GM19035 (cell line): ENCODE results near the gene MUC6.

Experiments
- ATAC-seq: cut with Tn5 transposase; IDR thresholded peaks from one replicate; pipeline ENCODE4 v1.9.1; 2021; ENCODE audit not compliant: unreplicated experiment

The MUC6 gene

DNA sequence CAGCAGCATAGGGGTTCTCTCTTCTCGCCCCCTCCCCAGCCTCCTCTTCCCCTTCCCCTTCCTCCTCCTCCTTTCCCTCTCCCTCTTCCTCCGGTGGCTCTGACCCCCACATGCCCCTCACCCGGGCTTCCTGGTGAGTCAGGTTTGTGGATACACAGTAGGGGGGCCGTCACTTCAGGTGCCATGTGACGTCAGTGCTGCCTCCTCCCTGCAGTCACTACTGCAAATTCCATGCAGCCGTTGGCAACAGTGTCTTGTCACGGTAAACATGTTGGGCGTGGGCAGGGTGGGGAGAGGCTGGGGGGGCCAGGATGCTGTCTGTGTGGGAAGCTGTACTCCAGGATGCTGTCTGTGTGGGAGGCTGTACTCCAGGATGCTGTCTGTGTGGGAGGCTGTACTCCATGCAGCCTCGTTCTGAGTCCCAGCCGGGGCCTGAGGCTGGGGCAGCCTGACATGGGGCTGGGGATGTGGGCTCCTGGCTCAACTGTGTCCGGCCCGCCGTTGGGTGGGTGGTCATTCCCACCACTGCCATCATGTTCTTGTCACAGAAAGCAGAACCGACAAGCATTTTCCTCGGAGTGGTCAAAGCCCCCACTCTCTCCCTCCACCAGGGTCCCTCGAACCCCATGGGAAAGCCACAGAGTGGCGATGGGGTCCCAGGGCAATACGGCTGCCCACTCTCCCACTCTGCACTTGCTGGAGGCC lies 35.8 kb upstream of the MUC6 start:
- ATAC-seq, result no peak

DNA sequence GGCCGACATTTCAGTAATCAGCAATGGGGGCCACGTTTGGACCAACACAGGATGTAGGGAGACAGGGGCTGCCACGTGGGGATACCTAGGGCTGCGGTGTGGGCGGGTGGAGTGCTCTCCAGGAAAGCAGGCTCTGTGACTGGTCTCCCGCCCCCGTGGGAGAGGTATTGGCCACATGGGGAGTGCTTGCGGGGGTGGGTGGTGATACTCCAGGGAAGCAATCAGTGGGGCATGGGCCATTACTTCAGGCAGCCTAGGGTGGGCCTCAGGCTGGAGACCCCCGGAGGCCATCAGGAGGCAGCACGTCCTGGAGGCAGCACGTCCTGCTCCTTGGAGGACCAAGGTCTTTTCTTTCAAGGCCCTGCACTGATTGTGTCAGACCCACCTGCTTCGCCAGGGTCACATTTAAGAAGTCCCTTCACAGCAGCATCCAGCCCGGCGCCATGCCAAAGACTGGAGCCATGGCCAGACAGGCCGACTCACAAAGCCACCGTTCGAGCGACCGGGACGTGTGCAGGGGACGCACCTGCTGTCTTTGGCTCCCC lies 35.1 kb upstream of the MUC6 start:
- ATAC-seq, result no peak

DNA sequence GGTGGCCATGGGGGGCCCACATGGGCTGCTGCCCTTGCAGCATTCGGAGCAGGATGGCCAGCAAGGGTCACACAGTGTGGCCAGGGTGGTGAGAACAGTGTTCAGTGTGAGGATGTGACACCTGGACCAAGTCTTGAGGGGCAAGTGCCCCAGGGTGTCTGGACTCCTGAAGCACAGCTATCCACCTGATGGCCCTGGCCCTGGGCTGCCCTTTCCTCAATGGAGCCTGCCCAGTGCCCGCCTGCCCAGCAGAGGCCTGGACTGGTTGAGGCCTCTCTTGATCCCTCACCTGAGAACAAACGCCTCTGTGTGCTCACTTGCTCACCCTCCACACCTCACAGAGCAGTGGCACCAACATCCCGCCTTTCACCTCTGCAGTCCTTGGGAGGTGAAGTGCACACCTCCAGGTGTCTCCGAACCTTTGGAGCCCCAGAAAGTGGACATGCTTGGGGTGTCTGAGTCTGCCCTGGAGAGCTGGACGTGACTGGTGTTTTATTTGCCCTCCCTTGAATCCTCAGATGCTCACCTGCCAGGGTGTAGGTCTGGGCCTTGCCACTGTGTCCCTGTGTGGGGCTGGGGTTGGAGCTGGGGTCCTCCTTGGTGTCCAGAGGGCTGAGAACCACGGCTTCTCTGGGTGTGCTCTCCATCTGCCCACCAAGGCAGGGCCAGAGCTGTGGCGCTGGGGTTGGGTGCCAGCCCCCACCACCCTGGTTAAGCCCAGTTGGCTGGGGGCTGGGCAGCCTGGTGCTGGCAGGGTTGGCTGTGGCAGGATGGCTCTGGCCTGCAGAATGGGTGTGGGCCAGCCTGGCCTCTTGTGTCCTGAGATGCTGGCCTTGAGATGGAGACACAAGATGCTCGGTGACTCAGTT lies 34.3 kb upstream of the MUC6 start:
- no peak for ATAC-seq

DNA sequence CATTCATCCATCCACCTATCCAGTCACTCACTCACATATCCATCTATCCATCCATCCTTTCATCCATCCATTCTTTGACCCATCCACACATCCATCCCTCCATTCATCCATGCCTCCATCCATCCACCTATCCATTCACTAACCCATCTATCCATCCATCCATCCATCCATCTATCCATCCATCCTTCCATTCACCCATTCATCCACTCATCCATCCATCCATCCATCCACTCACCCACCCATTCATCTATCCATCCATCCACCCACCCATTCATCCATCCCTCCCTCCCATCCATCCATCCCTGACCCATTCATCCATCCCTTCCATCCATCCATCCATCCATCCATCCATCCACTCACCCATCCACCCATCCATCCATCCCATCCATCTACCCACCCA lies 33.2 kb upstream of the MUC6 start:
- ATAC-seq, result no peak

DNA sequence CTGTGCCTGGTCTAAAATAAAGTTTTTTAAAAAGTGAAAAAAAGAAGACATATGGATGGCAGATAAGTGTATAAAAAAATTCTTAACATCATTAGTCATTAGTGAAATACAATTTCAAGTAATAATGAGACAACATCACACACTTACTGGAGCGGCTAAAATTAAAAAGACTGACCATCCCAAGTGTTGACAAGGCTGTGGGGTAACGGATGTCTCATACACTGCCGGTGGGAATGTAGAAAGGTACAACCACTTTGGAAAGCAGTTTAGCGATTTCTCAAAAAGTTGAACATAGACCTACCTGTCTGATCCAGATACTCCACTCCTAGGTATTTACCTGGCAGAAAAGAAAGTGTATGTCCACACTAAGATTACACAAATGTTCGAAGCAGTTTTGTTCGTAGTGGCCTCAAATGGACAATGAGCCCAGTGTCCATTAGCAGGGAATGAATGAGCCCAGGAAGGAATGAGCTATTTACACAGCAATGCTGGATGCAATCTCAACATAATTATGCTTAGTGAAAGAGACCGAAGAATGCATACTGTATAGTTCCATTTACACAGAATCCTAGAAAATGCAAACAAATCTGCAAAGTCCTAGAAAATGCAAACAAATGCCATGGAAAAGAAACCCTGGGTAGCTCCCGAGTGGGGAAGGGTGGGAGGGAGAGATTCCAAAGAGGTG lies 31.4 kb upstream of the MUC6 start:
- ATAC-seq, result no peak

DNA sequence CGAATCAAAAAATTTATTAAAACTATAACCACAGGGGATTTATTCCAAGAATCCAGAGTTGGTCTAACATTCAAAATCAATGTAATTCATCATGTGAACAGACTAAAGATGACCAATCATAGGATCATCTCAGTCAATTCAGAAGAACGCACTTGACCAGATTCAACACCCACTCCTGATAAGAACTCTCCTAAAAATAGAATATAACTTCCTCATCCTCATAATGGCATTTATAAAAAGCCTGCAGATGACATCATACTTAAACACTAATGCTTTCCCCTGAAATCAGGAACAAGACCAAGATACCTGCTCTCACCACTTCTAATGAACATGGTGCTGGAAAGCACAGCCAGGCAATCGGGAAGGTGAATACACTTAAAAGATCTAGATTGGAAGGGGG lies 27.6 kb upstream of the MUC6 start:
- no peak for ATAC-seq

DNA sequence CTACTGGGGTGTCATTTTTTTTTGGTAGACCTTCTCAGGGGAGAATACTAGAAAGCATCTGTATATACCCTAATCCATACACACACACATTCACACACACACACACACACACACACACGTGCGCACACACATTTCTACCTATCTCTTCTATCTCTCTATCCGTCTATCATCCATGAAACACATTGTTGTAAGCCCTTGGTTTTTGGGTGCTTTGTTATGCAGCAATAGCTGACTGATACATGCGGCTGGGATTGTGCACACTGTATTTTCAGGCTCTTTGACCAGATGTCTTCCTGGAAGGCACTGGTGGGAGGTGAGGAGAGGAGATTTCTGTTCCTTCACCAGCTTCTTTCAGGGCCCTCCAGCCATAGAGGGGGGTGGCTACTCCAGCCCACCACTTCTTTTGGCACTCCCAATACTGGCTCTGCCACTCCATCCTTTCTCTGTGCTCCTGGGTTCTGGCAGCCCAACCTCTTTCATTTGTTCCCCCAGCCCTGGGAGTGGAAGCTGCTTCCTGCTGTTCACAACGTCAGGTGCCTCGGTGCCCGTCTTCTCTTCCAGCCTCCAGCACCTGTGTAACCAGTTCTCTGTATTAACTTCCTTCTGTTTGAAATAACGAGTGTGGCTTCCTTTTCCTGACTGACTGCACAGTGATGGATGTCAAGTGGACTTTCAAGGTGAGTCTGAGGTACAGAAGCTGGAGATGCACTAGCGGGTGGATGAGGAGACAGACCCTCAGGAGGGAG lies 25.7 kb upstream of the MUC6 start:
- ATAC-seq, result no peak

DNA sequence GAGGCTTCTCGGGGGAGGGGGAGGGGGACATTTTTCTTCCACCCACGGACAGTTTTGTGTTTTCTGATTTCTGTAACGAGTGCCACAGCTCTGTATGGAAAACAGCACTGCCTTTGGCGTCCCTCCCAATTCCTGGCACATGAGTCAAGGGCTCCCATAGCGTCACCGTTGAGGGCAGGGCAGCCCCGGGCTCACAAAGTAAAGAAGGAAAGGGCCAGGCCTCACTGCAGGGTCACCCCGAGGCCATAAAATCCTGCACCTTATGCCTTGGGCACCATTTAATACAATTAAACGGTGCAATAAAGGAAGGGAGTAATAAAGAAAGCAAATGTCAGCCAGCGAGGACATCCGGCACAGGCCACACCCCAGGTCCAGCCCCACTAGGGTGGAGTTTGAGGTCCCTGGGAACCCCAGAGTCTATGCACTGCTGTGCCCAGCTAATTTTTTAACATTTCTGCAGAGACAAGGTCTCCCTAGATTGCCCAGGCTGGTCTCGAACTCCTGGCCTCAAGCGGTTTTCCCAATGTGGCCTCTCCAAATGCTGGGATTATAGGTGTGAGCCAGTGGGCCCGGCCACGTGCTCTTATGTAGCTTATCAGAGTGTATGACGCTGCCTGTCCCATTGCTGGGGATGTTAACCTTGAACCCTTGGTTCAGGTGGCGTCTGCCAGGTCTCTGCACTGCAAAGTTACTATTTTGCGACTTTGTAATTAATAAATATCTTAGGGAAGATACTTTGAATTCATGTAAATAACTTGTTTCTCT lies 24.5 kb upstream of the MUC6 start:
- no peak for ATAC-seq

DNA sequence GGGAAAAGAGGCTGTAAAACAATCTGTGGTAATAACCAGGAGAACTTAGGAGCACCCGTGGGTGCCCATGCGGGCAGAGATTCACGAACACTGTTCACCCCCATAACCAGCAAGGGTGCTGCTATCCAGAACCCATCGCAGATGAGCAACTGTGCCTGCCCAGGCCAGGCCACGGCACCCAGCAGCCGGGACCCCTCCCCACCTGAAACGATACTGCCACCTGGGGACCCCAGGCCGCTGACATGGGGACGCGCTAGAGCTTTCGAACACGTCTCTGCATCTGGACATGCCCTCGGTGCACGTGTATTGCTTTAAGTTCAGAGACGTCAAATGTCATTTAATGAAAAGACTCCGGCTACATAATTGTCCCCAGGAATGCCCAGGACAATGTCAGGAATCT lies 23.9 kb upstream of the MUC6 start:
- no peak for ATAC-seq

DNA sequence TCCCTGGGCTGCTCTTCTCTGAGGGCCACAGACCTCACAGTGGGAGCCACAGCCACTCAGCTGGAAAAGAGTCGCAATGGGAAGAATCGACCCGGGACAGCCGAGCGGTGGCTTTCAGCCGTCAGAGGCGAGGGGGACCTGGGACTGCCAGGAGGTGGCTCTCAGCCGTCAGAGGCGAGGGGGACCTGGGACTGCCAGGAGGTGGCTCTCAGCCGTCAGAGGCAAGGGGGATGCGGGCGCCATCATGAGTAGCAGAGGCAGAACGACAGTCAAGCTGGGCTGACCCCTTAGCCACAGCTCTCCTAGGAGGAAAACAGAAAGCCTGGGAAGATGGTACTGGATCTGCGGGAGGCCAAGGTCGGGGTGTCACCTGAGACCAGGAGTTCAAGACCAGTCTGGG lies 23.2 kb upstream of the MUC6 start:
- no peak for ATAC-seq

DNA sequence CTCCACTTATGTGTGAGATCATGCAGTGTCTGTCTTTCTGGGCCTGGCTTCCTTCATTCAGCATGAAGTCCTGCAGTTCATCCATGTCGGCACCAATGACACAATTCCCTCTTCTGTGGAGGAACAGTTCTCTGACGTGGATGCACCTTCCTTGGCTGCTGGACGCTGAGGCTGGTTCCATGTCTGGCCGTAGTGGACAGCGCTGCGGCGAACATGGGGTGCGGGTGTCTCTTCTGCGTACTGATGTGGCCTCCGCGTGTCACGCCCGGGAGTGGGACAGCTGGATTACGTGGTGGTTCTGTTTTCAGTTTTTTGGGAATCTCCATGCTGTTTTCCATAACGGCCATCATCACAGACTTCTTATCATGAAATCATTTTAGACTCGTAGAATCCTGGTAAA lies 21.3 kb upstream of the MUC6 start:
- no peak for ATAC-seq

DNA sequence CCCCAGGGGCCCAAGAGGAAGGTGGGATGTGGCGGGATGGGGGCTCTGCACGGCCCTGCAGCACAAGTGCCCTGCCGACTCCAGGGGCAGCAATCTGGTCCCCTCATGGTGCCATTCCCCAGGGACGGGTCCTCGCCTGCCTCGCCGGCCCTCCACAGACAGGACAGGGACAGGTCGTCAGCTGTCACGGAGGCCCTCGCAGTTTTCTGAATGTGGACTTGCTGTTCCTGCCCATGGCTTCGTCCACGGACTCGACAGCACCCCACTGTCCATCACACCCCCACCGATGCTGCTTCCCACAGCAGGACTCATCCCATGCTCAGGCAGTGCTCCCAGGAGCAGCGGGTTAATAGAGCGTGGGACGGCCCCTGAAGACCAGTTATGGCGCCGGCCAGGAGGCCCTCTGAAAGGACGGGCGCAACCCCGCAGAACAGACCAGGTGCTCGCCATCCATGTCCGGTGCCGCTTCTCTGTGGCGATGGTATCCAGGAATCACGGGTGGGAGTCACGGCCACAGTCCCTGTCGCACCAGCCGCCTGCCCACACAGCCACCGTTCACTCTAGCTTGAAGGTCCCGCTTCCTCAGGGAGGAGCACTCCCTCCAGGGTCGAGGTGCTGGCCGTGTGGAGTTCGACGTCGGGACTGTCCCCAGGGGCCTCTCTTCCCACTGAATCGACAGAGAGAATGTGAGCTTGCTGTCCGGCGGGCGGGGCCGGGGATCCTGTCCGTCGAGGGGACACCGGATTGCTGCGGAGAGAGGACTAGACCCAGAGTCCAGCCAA lies 19.7 kb upstream of the MUC6 start:
- ATAC-seq, result no peak

DNA sequence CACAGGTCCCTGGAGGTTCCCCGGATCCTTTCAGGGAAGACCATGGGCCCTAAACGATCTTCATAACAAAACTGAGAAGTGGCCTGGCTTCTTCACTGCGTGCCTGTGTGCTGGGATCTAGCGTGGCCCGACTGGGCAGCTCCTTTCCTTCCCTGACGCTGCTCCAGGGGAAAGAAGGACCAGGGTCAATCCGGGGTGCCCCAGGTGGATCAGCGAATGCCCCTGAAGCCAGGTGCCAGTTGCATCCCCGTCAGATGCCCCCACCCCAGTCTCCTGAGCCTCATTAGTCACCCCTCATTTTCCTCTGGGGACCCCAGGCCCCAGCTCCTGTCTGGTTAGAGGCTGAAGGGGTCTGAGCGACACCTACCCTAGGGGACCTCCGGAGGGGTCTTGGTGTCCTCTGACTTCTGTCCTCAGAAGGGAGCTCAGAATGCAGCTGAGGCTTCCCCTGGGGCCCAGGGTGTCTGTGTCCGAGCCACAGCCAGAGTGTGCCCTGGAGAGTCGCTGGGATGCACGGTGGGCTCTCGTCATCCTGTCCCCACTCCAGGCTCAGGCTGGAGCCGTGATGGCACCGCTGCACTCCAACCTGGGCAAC lies 18.7 kb upstream of the MUC6 start:
- no peak for ATAC-seq

DNA sequence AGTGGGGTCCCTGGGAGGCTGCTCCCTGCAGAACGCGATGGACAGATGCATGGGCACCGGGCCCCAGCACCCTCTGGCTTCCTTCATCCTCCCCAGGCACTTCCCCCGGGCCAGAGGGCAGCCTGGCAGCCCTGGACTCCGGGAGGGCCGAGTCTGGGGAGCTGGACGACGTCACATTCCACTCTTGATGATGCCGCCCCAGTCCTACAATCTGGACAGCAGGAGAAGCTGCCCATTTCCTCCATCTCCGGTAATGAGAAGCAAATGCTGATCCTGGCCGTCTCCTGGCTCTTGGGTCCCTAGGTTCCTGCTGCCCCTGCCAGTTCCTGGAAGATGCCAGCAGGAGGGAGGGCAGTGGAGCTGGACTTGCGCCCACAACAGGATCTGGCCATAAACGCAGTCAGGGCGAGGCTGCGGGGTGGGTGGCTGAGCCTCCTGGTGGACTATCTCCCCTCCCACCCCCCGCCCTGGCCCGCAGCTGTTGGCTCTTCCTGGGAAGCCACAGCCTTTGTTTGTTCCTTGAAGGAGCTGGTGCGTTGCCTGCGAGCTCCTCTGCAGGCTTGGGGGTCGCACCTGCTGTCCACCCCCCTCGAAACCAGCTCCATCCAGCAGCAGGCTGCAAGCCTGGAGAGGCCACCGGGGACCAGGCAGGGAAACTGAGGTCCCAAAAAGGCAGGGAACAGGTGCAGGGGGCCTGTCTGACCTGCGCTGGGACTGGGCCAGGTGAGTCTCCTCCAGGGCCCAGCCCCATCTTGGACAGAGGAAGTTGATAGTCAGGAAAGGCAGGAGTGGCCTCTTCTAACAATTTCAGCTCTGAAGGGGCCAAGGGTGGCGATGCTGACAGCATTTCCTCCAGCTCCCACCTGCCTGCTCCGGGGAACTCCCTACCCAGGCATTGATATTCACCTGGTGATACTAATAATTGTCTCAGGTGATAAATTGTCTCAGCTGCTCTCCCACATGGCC lies 17.9 kb upstream of the MUC6 start:
- ATAC-seq, result no peak

DNA sequence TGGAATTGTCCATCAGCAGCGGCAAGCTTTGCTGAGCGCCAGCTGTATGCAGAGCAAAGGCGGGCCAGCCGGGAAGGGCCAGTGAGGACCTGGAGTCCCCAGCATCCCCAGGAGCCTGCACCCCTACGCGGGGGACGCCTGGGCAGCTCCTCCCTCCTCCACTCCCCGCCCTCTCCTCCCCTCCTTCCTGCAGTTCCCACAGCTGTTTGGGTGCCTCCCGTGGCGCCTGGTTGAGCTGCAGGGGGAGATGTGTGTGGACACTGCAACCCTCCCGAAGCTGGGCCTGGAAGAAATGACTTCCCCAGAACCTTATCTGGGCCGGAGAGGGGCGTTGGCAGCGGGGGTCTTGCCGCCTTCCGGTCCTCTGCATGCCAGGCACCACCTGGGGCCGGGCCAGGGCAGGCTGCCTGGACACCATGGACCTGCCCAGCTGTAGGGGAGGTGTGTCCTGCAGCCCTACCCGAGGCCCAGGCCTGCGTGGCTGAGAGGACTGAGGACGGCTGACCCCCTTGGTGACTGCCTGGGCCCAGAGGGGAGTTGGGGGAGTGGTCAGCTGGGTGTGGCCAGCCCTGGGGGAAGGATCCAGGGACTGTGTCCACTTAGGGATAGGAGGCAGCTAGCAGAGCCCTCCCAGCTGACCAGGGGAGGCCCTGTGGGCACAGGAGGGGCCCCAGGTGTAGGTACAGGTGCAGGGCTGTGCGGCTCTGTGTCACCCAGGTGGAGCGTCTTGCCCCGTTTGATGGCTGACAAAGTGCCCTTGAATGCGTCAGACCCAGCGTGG lies 16.8 kb upstream of the MUC6 start:
- no peak for ATAC-seq

DNA sequence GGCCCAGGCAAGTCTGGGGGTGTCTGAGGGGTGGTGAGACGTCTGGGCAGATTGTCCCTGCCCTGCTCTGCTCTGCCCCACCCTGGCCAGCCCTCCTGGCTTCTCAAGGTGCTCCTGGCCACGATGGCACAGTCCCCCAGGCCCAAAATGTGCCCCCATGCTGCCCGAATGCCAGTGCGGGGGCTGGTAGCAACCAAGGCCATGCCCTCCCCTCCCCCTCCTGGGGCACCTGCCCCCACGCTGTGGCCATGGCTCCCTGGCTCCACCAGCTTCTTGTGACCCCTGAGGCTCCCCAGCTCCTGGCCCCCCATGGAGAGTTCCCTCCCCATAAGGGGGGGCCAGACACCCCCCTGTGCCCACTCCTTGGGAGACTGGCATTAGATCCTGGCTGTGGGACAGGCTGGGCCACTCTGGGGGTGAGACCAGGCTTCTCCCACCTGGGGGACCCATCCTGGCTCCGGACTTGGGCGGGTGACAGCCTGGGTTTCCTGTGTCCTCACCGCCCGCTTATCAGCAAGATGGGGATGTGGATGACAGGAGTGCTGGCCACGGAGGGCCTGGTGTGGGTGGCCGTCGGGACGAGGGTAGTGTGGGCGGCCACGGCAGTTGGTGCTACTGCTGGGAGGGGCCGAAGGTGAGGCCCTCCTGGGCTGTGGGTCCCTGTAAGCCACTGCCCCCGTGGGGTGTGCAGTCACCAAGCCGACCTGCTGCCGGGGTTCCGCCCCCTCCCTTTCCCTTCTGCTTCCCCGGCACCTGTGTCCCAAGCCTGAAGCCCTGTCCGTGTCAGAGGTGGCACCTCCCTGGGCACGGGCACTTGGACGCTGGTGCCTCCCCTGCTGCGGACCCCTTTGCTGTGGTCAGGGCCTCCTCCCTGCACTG lies 15.9 kb upstream of the MUC6 start:
- no peak for ATAC-seq
